HepG2 (cell line): Measurements from ENCODE around the gene BPIFB2. TPM values are rescaled to one million over a fixed set of nuclear protein-coding genes. Genes with fewer than 3 reads are reported as not detected.

Source experiments
- AGO1 ChIP-seq: fragments of 200-400 bp; formaldehyde crosslinking; IDR thresholded peaks from 2 replicates; pipeline ENCODE4 v1.6.1; 2017; ENCODE audit warnings: mild to moderate bottlenecking, low read depth, low read length, moderate library complexity; ENCODE audit not compliant: poor library complexity, severe bottlenecking
- ATRX ChIP-seq: sonication (generic); formaldehyde crosslinking; IDR thresholded peaks from 2 replicates; pipeline ENCODE4 v1.4.0; 2020; ENCODE audit warnings: missing genetic modification reagents, borderline replicate concordance
- CBFB ChIP-seq: sonication (generic); formaldehyde crosslinking; IDR thresholded peaks from 2 replicates; pipeline ENCODE4 v1.4.0; 2020; ENCODE audit warnings: missing genetic modification reagents
- CHD2 ChIP-seq: IDR thresholded peaks from 2 replicates; pipeline ENCODE4 v1.6.1; 2011; ENCODE audit warnings: low read depth, low read length, improper control_type of control experiment
- DBP ChIP-seq: sonication (generic); formaldehyde crosslinking; IDR thresholded peaks from 2 replicates; pipeline ENCODE4 v1.4.0; 2020; ENCODE audit warnings: missing genetic modification reagents; ENCODE audit errors: not compliant biosample characterization
- ELF4 ChIP-seq: sonication (generic); formaldehyde crosslinking; IDR thresholded peaks from 2 replicates; pipeline ENCODE4 v1.5.0; 2020; ENCODE audit warnings: missing genetic modification reagents, mild to moderate bottlenecking, moderate library complexity, borderline replicate concordance
- HMGXB4 ChIP-seq, 2 experiments: sonication (generic) in 1 of 2; formaldehyde crosslinking in 1 of 2; IDR thresholded peaks; 2 replicates each; pipeline versions ENCODE4 v1.4.0 to v1.6.1; 2018 to 2020; ENCODE audit warnings: missing genetic modification reagents in 2 of 2, borderline replicate concordance in 1 of 2, low read depth in 1 of 2, mild to moderate bottlenecking in 1 of 2, missing biosample characterization in 1 of 2
- KLF15 ChIP-seq: sonication (generic); formaldehyde crosslinking; IDR thresholded peaks from 2 replicates; pipeline ENCODE4 v1.8.1; 2023; ENCODE audit warnings: borderline replicate concordance, mild to moderate bottlenecking, inconsistent platforms, missing genetic modification reagents, mixed read lengths
- MTF2 ChIP-seq: sonication (generic); formaldehyde crosslinking; IDR thresholded peaks from 2 replicates; pipeline ENCODE4 v1.5.0; 2020; ENCODE audit warnings: missing genetic modification reagents, borderline replicate concordance
- NRL ChIP-seq: sonication (generic); formaldehyde crosslinking; IDR thresholded peaks from 2 replicates; pipeline ENCODE4 v1.5.0; 2020; ENCODE audit warnings: missing genetic modification reagents, mild to moderate bottlenecking, moderate library complexity, borderline replicate concordance
- RFXANK ChIP-seq: IDR thresholded peaks from 2 replicates; pipeline ENCODE4 v1.6.1; 2016
- SOX6 ChIP-seq, 2 experiments: fragments of 450-650 bp in 1 of 2; sonication (generic) in 1 of 2; formaldehyde crosslinking in 1 of 2; IDR thresholded peaks; 2 replicates each; pipeline versions ENCODE4 v1.4.0 to v1.6.1; 2017 to 2020; ENCODE audit warnings: antibody characterized with exemption in 1 of 2, mild to moderate bottlenecking in 1 of 2, missing genetic modification reagents in 1 of 2
- SRSF9 ChIP-seq: fragments of 200-400 bp; formaldehyde crosslinking; IDR thresholded peaks from 2 replicates; pipeline ENCODE4 v1.6.1; 2018; ENCODE audit warnings: borderline replicate concordance, mild to moderate bottlenecking, low read depth, low read length; ENCODE audit not compliant: insufficient read depth, poor library complexity, severe bottlenecking
- ZBTB1 ChIP-seq: sonication (generic); formaldehyde crosslinking; IDR thresholded peaks from 2 replicates; pipeline ENCODE4 v1.4.0; 2020; ENCODE audit warnings: missing genetic modification reagents, borderline replicate concordance
- ZKSCAN1 ChIP-seq: fragments of 150-350 bp; IDR thresholded peaks from 2 replicates; pipeline ENCODE4 v1.6.1; 2014; ENCODE audit warnings: low read length
- ZNF124 ChIP-seq: sonication (generic); formaldehyde crosslinking; IDR thresholded peaks from 2 replicates; pipeline ENCODE4 v1.4.0; 2020; ENCODE audit warnings: missing genetic modification reagents
- ZNF354B ChIP-seq: sonication (generic); formaldehyde crosslinking; IDR thresholded peaks from 2 replicates; pipeline ENCODE4 v1.8.0; 2022; ENCODE audit warnings: mild to moderate bottlenecking, missing genetic modification reagents
- ZNF614 ChIP-seq: IDR thresholded peaks from 2 replicates; pipeline ENCODE4 v1.6.1; 2018; ENCODE audit warnings: missing biosample characterization, missing genetic modification reagents, inconsistent platforms, borderline replicate concordance
- ZNF660 ChIP-seq: sonication (generic); formaldehyde crosslinking; IDR thresholded peaks from 2 replicates; pipeline ENCODE4 v1.5.1; 2020; ENCODE audit warnings: mild to moderate bottlenecking, low read depth, missing genetic modification reagents, borderline replicate concordance
- ZNF672 ChIP-seq: sonication (generic); formaldehyde crosslinking; IDR thresholded peaks from 2 replicates; pipeline ENCODE4 v1.8.1; 2022; ENCODE audit warnings: missing genetic modification reagents
- ZNF720 ChIP-seq: sonication (generic); formaldehyde crosslinking; IDR thresholded peaks from 2 replicates; pipeline ENCODE4 v1.4.0; 2020; ENCODE audit warnings: missing genetic modification reagents
- polyA plus RNA-seq, 8 experiments: library from polyadenylated mRNA; depleted of rRNA in 3 of 8; stranded (reverse) in 7 of 8; unstranded in 1 of 8; fragments of >200 nt; fragmentation: Illumina TruSeq in 4 of 8; extraction: Trizol in 4 of 8; gene quantifications; 2 replicates each; pipeline versions ENCODE4 v1.2.1 to v1.2.3, GENCODE V29; 2011 to 2016; ENCODE audit warnings: low read depth in 4 of 8, missing spikeins in 1 of 8, mixed read lengths in 1 of 8; ENCODE audit not compliant: insufficient read depth in 1 of 8
- total RNA-seq, 5 experiments: library from RNA; depleted of rRNA; stranded (reverse); fragments of >200 nt; fragmentation: Illumina TruSeq; extraction: Trizol; gene quantifications; 2 replicates each; pipeline ENCODE4 v1.2.3, GENCODE V29; 2016; ENCODE audit warnings: low read depth in 1 of 5
- TF ChIP-seq, protein P1 (sequence below): sonication (generic); formaldehyde crosslinking; IDR thresholded peaks from 2 replicates; pipeline ENCODE4 v1.9.0; 2021; ENCODE audit warnings: missing genetic modification reagents, mild to moderate bottlenecking, borderline replicate concordance

BPIFB2 gene
- total and polyA plus RNA-seq, 2 of the 13 experiments (the other 11 are each of a cell fraction or from before 2014, with no cell fraction given), result 54.5 to 902 TPM

DNA sequence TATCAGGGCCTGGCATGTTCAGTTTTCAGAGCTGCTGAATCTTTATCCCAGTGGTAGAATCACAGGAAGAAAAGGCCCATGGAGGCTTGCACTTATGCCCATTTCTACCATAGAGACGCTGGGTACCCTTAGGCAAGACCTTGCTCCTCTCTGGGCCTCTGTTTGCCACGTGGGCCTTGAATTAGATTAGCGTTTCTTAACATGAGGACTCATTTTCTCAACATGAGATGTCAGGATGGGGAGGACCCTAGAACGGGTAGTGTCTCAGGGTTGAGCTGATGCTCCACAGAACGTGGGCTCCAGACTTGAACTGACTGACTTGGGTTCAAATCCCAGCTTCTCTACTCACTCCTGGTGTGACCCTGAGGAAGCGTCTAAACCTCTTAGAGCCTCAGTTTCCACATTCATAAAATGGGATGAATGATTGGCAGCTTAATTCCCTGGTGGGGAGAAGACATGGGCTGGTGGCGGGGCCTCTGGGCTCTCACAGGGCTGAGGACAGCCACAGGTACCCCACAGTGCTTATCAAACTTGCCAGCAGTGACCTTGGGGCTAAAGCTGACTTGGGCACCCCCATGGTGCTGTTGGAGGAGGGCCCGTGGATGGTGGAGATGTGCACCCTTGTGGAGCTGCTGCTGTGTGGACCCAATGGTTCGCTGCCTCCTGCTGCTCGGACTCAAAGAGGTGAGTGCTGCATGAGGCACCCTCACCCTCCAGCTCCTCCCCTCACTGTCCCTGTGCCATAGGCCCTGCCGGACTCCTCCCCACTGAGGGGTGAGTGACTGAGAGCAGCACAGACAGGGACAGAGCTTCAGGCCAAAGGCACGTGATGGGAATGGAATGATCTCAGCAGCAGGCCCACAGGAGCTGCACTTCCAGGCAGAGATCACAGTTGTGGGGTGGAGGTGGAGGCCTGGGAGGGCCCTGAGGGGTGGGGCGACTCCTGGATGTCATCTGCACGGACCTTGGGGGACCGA, 31.5 kb upstream of the BPIFB2 start (continued):
- no peak for TF ChIP-seq ELF4 (CRISPR knock-in tag)
- TF ChIP-seq DBP (CRISPR knock-in tag), result no peak
- 0 out of 2 replicates have a peak, but pooled peaks have one; percentile 66 for TF ChIP-seq NRL (CRISPR knock-in tag)
- TF ChIP-seq AGO1, result no peak
- TF ChIP-seq RFXANK, result no peak
- TF ChIP-seq ZBTB1, result no peak
- TF ChIP-seq ZNF660 (CRISPR knock-in tag), result no peak
- TF ChIP-seq HMGXB4 (CRISPR knock-in tag; IDR thresholded peaks at IDR 0.05; ENCODE audit: borderline replicate concordance in 1 of 2, low read depth in 1 of 2), result 0 out of 4 replicates have a peak, but pooled peaks have one; percentile 24 to 25
- TF ChIP-seq KLF15, result no peak
- TF ChIP-seq ZNF124 (CRISPR knock-in tag), result no peak
- no peak for TF ChIP-seq ZNF672 (CRISPR knock-in tag)
- TF ChIP-seq ATRX, result no peak
- 0 out of 2 replicates have a peak, but pooled peaks have one; percentile 37 for TF ChIP-seq MTF2 (CRISPR knock-in tag)
- no peak for TF ChIP-seq CBFB (CRISPR knock-in tag)
- TF ChIP-seq CHD2, result 0 out of 2 replicates have a peak, but pooled peaks have one; percentile 13
- no peak for TF ChIP-seq ZNF354B (CRISPR knock-in tag)
- no peak for TF ChIP-seq ZNF720 (CRISPR knock-in tag)
- peak; percentile 45; the same call in 1 of the 2 replicates for TF ChIP-seq ZNF614 (CRISPR knock-in tag)
- TF ChIP-seq SOX6 (IDR thresholded peaks at IDR 0.05), result no peak
- TF ChIP-seq SOX6 (CRISPR knock-in tag; IDR thresholded peaks at IDR 0.05), result peak; percentile 51; the same call in 1 of the 2 replicates
- TF ChIP-seq, protein P1, sequence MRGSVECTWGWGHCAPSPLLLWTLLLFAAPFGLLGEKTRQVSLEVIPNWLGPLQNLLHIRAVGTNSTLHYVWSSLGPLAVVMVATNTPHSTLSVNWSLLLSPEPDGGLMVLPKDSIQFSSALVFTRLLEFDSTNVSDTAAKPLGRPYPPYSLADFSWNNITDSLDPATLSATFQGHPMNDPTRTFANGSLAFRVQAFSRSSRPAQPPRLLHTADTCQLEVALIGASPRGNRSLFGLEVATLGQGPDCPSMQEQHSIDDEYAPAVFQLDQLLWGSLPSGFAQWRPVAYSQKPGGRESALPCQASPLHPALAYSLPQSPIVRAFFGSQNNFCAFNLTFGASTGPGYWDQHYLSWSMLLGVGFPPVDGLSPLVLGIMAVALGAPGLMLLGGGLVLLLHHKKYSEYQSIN (CRISPR knock-in tag), result no peak
- TF ChIP-seq ZKSCAN1, result no peak
- no peak for TF ChIP-seq SRSF9
